Natural killer cell (primary cell): Measurements from ENCODE around the gene ARHGEF2. TPM values are rescaled to one million over a fixed set of nuclear protein-coding genes. Genes with fewer than 3 reads are reported as not detected.
A peak's percentile ranks its signal among the peaks of the same experiment; 100 is the strongest.

Experiments used
- ATAC-seq, 3 donors: fragments of 150-1000 bp in 2 of 3; fragments of 200-7000 bp in 1 of 3; cut with Tn5 transposase; 1 replicate in 1 of 3; 2 replicates in 2 of 3; pipeline ENCODE4 v1.10.0; 2021; ENCODE audit warnings: mild to moderate bottlenecking in 2 of 3, moderate library complexity in 2 of 3
- DNase-seq, 2 donors: peaks; one replicate each; pipeline versions ENCODE4 v3.0.0 to v3.0.0-alpha.2; 2013 to 2021; ENCODE audit warnings: mixed read lengths in 1 of 2
- H3K27ac ChIP-seq: one replicate; pipeline ENCODE4 v1.5.1; 2013; ENCODE audit warnings: mild to moderate bottlenecking, low read length
- H3K27me3 ChIP-seq: one replicate; pipeline ENCODE4 v1.6.1; 2013; ENCODE audit warnings: low read length; ENCODE audit not compliant: control insufficient read depth, insufficient read depth
- H3K36me3 ChIP-seq: one replicate; pipeline ENCODE4 v1.6.1; 2013; ENCODE audit warnings: low read length; ENCODE audit not compliant: control insufficient read depth, insufficient read depth
- H3K4me1 ChIP-seq: one replicate; pipeline ENCODE4 v1.6.1; 2013; ENCODE audit warnings: low read length; ENCODE audit not compliant: control insufficient read depth, insufficient read depth
- H3K4me3 ChIP-seq: one replicate; pipeline ENCODE4 v1.5.1; 2013; ENCODE audit warnings: low read length
- H3K9me3 ChIP-seq: one replicate; pipeline ENCODE4 v1.6.1; 2013; ENCODE audit warnings: low read length; ENCODE audit not compliant: control insufficient read depth, insufficient read depth
- H3K27ac Mint-ChIP-seq, 2 donors: one replicate each; pipeline ENCODE4 v1.8.0; 2022; ENCODE audit warnings: mild to moderate bottlenecking in 2 of 2, mixed read lengths in 2 of 2, moderate library complexity in 1 of 2
- H3K27me3 Mint-ChIP-seq, 2 donors: one replicate each; pipeline ENCODE4 v1.8.0; 2022; ENCODE audit warnings: low read depth in 2 of 2, mixed read lengths in 2 of 2
- H3K36me3 Mint-ChIP-seq: one replicate; pipeline ENCODE4 v1.8.0; 2022; ENCODE audit warnings: mixed read lengths
- H3K4me1 Mint-ChIP-seq, 2 donors: one replicate each; pipeline ENCODE4 v1.8.0; 2022; ENCODE audit warnings: mixed read lengths in 2 of 2
- H3K4me3 Mint-ChIP-seq: one replicate; pipeline ENCODE4 v1.8.0; 2022; ENCODE audit warnings: mild to moderate bottlenecking, moderate library complexity, mixed read lengths
- H3K9me3 Mint-ChIP-seq, 2 donors: one replicate each; pipeline ENCODE4 v1.8.0; 2022; ENCODE audit warnings: mixed read lengths in 2 of 2
- CTCF ChIP-seq: fragments of 200-600 bp; IDR thresholded peaks from one replicate; pipeline ENCODE4 v1.8.0; 2022; ENCODE audit warnings: antibody characterized with exemption
- WGBS: methylation state at CpG from one replicate; pipeline ENCODE4 v1.1.7; 2013; ENCODE audit warnings: missing lambda C conversion rate; ENCODE audit not compliant: insufficient coverage; 5-methylcytosine and 5-hydroxymethylcytosine counted together
- intact Hi-C: fragments of 100-400 bp; cut with micrococcal nuclease; formaldehyde crosslinking; loops from one replicate; pipeline ENCODE4 v1.14.2; 2022
- total RNA-seq, 4 donors: library from RNA; stranded (reverse); fragments of 120-200 nt in 1 of 4; gene quantifications; one replicate each; pipeline versions ENCODE4 v1.2.3 to v1.2.4, GENCODE V29; 2013 to 2022

ARHGEF2 gene
- 100 to 1,000 TPM; 143 to 200 (median 147) TPM for total RNA-seq
- 145 TPM for total RNA-seq (2013)

- WGBS, result 0% methylated on average over 51 of the region's 52 CpGs
- Mint-ChIP-seq H3K27ac (peak within 1 kb of the TSS; percentile 90 to 94), H3K9me3 (no peaks in the 10 kb centered on the region), H3K36me3 (no peaks in the 10 kb centered on the region), H3K27me3 (no peaks in the 10 kb centered on the region), H3K4me3 (peak within 1 kb of the TSS; percentile 92), H3K4me1 (peaks cover 73 to 85% of the 10 kb centered on the region in 2 donors)
- peak within 1 kb of the TSS; percentile 96 for H3K4me3 ChIP-seq
- peak within 1 kb of the TSS; percentile 79 for H3K27ac ChIP-seq
- DNase-seq, result peak; percentile 67 to 83
- H3K36me3 ChIP-seq, result peaks cover 4% of the 10 kb centered on the region
- peak; percentile 55 to 75 (median 60) for ATAC-seq
- no peak for TF ChIP-seq CTCF
- peaks cover 83% of the 10 kb centered on the region for H3K4me1 ChIP-seq
- intact Hi-C loops, result loop anchor here (5.0 kb wide), 2 partner anchors 66 to 121 kb away; partner anchors contain the start of genes GON4L, RIT1 and SYT11
- no peaks in the 10 kb centered on the region for H3K9me3 ChIP-seq
- H3K27me3 ChIP-seq, result no peaks in the 10 kb centered on the region
These were observed at the start of gene ARHGEF2 for GRCh38 chr1:155978325-155978972. Gene ARHGEF2 (minus strand): TSS chr1:155978547. CDS start chr1:155978427, 120 bp downstream.

GRCh38 chr1:156026588-156026987 lies 48.2 kb upstream of the ARHGEF2 start:
- Mint-ChIP-seq H3K9me3 (no peaks in the 10 kb centered on the region), H3K4me3 (no peak overlapping the region), H3K36me3 (no peaks in the 10 kb centered on the region), H3K4me1 (no peaks in the 10 kb centered on the region), H3K27ac (no peak overlapping the region), H3K27me3 (peaks cover 7 to 8% of the 10 kb centered on the region in 2 donors)
- DNase-seq (no peak), ATAC-seq (no peak)
- Histone ChIP-seq H3K4me1 (no peaks in the 10 kb centered on the region), H3K27me3 (no peaks in the 10 kb centered on the region), H3K4me3 (no peak overlapping the region), H3K27ac (no peak overlapping the region), H3K36me3 (no peaks in the 10 kb centered on the region), H3K9me3 (no peaks in the 10 kb centered on the region)
- 88% methylated on average over 4 of the region's 4 CpGs for WGBS
- intact Hi-C loops, result no loop called here
- no peak for TF ChIP-seq CTCF

GRCh38 chr1:156025876-156026275 lies 47.5 kb upstream of the ARHGEF2 start:
- H3K27me3 Mint-ChIP-seq, result peaks cover 7 to 8% of the 10 kb centered on the region in 2 donors
- H3K4me3 Mint-ChIP-seq, result no peak overlapping the region
- Histone ChIP-seq H3K36me3 (no peaks in the 10 kb centered on the region), H3K4me1 (peaks cover 3% of the 10 kb centered on the region), H3K27ac (no peak overlapping the region), H3K9me3 (no peaks in the 10 kb centered on the region), H3K27me3 (no peaks in the 10 kb centered on the region), H3K4me3 (no peak overlapping the region)
- H3K9me3 Mint-ChIP-seq, result no peaks in the 10 kb centered on the region
- intact Hi-C loops, result no loop called here
- H3K36me3 Mint-ChIP-seq, result no peaks in the 10 kb centered on the region
- H3K4me1 Mint-ChIP-seq, result no peaks in the 10 kb centered on the region
- ATAC-seq (peak; percentile 70 to 84 (median 73)), DNase-seq (peak in 1 of 2 donors; percentile 61)
- H3K27ac Mint-ChIP-seq, result no peak overlapping the region
- WGBS, result 17% methylated on average over 9 of the region's 9 CpGs
- TF ChIP-seq CTCF, result peak; percentile 18
